ENCODE results near the gene PLEKHO1. TPM values are rescaled to one million over a fixed set of nuclear protein-coding genes. Genes with fewer than 3 reads are reported as not detected.

The PLEKHO1 gene
- total RNA-seq, 2 donors from 2014 or later: 5.4 to 30.8 TPM

- H3K27me3 ChIP-seq: no peaks in the 10 kb centered on the region
- H3K9ac ChIP-seq (ENCODE audit: low read depth in 2 of 2, low read length in 2 of 2): no peak overlapping the region
- H3K4me3 ChIP-seq: no peak overlapping the region
- no peak overlapping the region for H3K27ac ChIP-seq
- peak; percentile 62 for DNase-seq
- no peaks in the 10 kb centered on the region for H3K9me3 ChIP-seq
- no peaks in the 10 kb centered on the region for H3K36me3 ChIP-seq
- TF ChIP-seq CTCF (IDR thresholded peaks at IDR 0.05): peak; percentile 58
- no peaks in the 10 kb centered on the region for H3K4me1 ChIP-seq
- intact Hi-C loops (cut with DNase I): loop anchor here (2.0 kb wide), 1 partner anchor 96 kb away; no protein-coding TSS in a partner anchor
Observed at GRCh38 chr1:150168960-150169601, 19.4 kb downstream of the PLEKHO1 start.

DNA sequence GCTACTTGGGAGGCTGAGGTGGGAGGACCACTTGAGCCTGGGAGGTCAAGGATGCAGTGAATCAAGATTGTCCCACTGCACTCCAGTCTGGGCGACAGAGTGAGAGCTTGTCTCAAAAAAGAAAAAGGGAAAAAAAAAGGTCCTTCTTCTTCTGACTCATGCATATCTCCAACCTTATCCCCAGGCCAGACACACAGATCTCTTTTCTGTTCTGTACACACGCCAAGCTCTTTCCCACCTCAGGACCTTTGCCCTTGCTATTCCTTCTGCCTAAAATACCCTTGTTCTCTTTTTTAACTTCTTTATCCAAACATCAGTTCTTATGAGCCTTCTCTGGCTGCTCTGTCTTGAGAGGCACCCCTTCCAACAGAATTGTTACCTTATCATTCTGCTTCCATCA lies 22.1 kb downstream of the PLEKHO1 start:
- no peak for DNase-seq
- Histone ChIP-seq H3K4me3 (no peak overlapping the region), H3K4me1 (no peaks in the 10 kb centered on the region), H3K36me3 (no peaks in the 10 kb centered on the region), H3K27ac (no peak overlapping the region), H3K9me3 (no peaks in the 10 kb centered on the region), H3K27me3 (no peaks in the 10 kb centered on the region), H3K9ac (ENCODE audit: low read depth in 2 of 2, low read length in 2 of 2) (no peak overlapping the region)
- intact Hi-C loops (cut with DNase I): loop anchor here (10.0 kb wide), 1 partner anchor 207 kb away; no protein-coding TSS in a partner anchor
- no peak for TF ChIP-seq CTCF (IDR thresholded peaks at IDR 0.05)

DNA sequence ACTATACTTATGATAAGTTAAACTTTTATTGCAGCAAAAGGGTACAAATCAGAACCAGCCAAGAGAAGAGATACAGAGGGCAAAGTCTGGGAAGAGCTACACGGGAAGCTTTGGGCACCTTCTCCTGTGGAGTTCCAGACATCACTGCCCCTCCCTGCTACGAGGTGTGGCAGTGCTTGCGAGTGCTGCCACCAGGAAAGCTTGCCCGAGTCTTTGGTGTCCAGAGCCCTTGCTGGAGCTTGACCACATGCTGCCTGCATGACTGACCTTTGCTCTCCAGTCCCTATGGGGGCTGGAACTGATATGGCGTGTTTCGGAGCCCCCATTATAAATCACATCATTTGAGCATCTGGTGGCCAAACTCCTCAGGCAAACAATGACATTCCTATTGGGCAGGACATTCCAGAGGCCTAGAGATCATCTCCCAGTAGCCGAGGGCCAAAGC lies 23.4 kb downstream of the PLEKHO1 start:
- Histone ChIP-seq H3K9me3 (no peaks in the 10 kb centered on the region), H3K9ac (ENCODE audit: low read depth in 2 of 2, low read length in 2 of 2) (no peak overlapping the region), H3K36me3 (no peaks in the 10 kb centered on the region), H3K4me1 (no peaks in the 10 kb centered on the region), H3K4me3 (no peak overlapping the region), H3K27ac (no peak overlapping the region), H3K27me3 (no peaks in the 10 kb centered on the region)
- peak; percentile 56 for DNase-seq
- intact Hi-C loops (cut with DNase I): loop anchor here (10.0 kb wide), 1 partner anchor 208 kb away; no protein-coding TSS in a partner anchor
- no peak for TF ChIP-seq CTCF (IDR thresholded peaks at IDR 0.05)

DNA sequence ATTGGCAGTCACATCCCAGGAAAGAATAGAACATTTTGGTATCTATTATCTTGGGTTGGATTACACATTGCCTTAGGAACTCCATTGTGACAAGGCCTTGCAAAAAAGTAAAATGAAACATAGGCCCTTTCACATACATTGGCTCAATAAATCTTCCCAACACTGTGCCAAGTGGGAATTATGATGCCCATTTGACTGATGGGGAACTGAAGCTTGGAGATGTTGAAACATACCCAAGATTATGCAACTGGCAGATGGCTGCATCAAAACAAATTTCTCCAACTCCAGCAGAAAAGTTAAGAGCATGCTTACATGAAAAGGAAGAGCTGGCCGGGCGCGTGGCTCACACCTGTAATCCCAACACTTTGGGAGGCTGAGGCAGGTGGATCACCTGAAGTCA lies 26.9 kb downstream of the PLEKHO1 start:
- Histone ChIP-seq H3K36me3 (no peaks in the 10 kb centered on the region), H3K27ac (no peak overlapping the region), H3K9ac (ENCODE audit: low read depth in 2 of 2, low read length in 2 of 2) (no peak overlapping the region), H3K27me3 (no peaks in the 10 kb centered on the region), H3K9me3 (no peaks in the 10 kb centered on the region), H3K4me3 (no peak overlapping the region), H3K4me1 (no peaks in the 10 kb centered on the region)
- no peak for DNase-seq
- TF ChIP-seq CTCF (IDR thresholded peaks at IDR 0.05): no peak
- intact Hi-C loops (cut with DNase I): loop anchor here (10.0 kb wide), 1 partner anchor 212 kb away; no protein-coding TSS in a partner anchor

DNA sequence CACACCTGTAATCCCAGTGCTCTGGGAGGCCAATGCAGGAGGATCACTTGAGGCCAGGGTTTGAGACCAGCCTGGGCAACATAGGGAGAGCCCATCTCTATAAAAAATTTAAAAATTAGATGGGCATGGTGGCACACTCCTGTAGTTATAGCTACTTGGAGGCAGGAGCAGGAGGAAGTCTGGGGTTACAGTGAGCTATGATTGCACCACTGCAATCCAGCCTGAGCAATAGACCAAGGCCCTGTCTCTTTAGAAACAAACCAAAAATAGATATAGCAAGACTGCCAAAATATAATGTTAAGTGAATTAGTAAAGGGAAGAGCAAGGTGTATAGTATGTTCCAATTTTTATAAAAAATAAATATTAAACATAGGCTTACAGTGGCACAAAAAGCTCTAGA lies 28.8 kb downstream of the PLEKHO1 start:
- Histone ChIP-seq H3K36me3 (no peaks in the 10 kb centered on the region), H3K27me3 (no peaks in the 10 kb centered on the region), H3K9ac (ENCODE audit: low read depth in 2 of 2, low read length in 2 of 2) (no peak overlapping the region), H3K27ac (no peak overlapping the region), H3K9me3 (no peaks in the 10 kb centered on the region), H3K4me1 (no peaks in the 10 kb centered on the region), H3K4me3 (no peak overlapping the region)
- intact Hi-C loops (cut with DNase I): loop anchor here (10.0 kb wide), 1 partner anchor 214 kb away; no protein-coding TSS in a partner anchor
- no peak for TF ChIP-seq CTCF (IDR thresholded peaks at IDR 0.05)
- no peak for DNase-seq
